KMS-11 (cell line): ENCODE results near the gene FANCI.

Experiments
- H2AFZ ChIP-seq: fragments of 200-600 bp; sonication (generic); 2 replicates; pipeline ENCODE4 v1.6.1; 2016; ENCODE audit warnings: antibody characterized with exemption, mixed run types, low read depth
- H3K27ac ChIP-seq: fragments of 200-600 bp; sonication (generic); 2 replicates; pipeline ENCODE4 v1.6.1; 2016; ENCODE audit warnings: mild to moderate bottlenecking, mixed run types
- H3K27me3 ChIP-seq: fragments of 200-600 bp; sonication (generic); 2 replicates; pipeline ENCODE4 v1.6.1; 2017; ENCODE audit warnings: mild to moderate bottlenecking, low read depth, mixed run types, moderate library complexity; ENCODE audit not compliant: insufficient read depth
- H3K36me3 ChIP-seq: fragments of 200-600 bp; sonication (generic); 2 replicates; pipeline ENCODE4 v1.6.1; 2017; ENCODE audit warnings: mild to moderate bottlenecking, mixed run types; ENCODE audit not compliant: insufficient read depth
- H3K4me1 ChIP-seq: fragments of 200-600 bp; sonication (generic); 2 replicates; pipeline ENCODE4 v1.6.1; 2016; ENCODE audit warnings: mild to moderate bottlenecking, low read depth, mixed run types; ENCODE audit not compliant: poor library complexity, severe bottlenecking
- H3K4me2 ChIP-seq: fragments of 200-600 bp; sonication (generic); 2 replicates; pipeline ENCODE4 v1.7.0; 2016; ENCODE audit warnings: mild to moderate bottlenecking, mixed run types
- H3K4me3 ChIP-seq: fragments of 200-600 bp; sonication (generic); IDR thresholded peaks from 2 replicates; pipeline ENCODE4 v1.6.1; 2017; ENCODE audit warnings: low read depth, low read length, mixed read lengths; ENCODE audit not compliant: insufficient read depth
- H3K79me2 ChIP-seq: fragments of 200-600 bp; sonication (generic); 2 replicates; pipeline ENCODE4 v1.6.1; 2016; ENCODE audit warnings: low read depth, mixed run types; ENCODE audit not compliant: insufficient read depth
- H3K9ac ChIP-seq: fragments of 200-600 bp; sonication (generic); 2 replicates; pipeline ENCODE4 v1.6.1; 2016; ENCODE audit warnings: mild to moderate bottlenecking, mixed run types
- H4K20me1 ChIP-seq: fragments of 200-600 bp; sonication (generic); 2 replicates; pipeline ENCODE4 v1.6.1; 2016; ENCODE audit warnings: mild to moderate bottlenecking, mixed run types; ENCODE audit not compliant: insufficient read depth
- TF ChIP-seq, protein P1 (sequence below): fragments of 200-600 bp; sonication (generic); conservative IDR thresholded peaks from 2 replicates; pipeline ENCODE4 v1.6.1; 2017; ENCODE audit warnings: low read depth, mild to moderate bottlenecking, antibody characterized with exemption, low read length, moderate library complexity, mixed read lengths

FANCI gene

DNA sequence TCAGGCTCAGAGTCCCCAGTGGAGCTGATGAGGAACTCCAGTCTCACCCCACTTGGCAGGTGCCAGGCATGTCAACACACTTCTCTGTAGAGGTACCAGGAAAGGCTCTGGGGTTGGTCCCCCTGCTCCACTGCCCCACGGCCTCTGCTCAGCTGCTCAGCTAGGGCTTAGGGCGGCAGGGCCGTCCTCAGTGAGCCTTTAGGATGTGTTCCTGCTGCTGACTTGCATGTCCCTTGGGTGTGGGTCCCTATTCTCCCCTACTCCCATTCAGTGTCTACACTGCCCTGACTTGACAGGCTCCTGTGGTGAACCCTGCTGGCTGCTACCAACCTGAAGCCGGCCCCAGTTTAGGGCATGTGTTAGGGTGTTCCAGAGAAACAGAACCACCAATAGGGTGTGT, 108.7 kb downstream of the FANCI start:
- H3K27ac ChIP-seq = no peak overlapping the region
- H4K20me1 ChIP-seq = no peaks in the 10 kb centered on the region
- H3K4me1 ChIP-seq = peaks cover 15% of the 10 kb centered on the region
- TF ChIP-seq, protein P1, sequence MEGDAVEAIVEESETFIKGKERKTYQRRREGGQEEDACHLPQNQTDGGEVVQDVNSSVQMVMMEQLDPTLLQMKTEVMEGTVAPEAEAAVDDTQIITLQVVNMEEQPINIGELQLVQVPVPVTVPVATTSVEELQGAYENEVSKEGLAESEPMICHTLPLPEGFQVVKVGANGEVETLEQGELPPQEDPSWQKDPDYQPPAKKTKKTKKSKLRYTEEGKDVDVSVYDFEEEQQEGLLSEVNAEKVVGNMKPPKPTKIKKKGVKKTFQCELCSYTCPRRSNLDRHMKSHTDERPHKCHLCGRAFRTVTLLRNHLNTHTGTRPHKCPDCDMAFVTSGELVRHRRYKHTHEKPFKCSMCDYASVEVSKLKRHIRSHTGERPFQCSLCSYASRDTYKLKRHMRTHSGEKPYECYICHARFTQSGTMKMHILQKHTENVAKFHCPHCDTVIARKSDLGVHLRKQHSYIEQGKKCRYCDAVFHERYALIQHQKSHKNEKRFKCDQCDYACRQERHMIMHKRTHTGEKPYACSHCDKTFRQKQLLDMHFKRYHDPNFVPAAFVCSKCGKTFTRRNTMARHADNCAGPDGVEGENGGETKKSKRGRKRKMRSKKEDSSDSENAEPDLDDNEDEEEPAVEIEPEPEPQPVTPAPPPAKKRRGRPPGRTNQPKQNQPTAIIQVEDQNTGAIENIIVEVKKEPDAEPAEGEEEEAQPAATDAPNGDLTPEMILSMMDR = no peak
- no peaks in the 10 kb centered on the region for H3K79me2 ChIP-seq
- no peak overlapping the region for H3K9ac ChIP-seq
- H3K27me3 ChIP-seq = peaks cover 16% of the 10 kb centered on the region
- no peak overlapping the region for H2AFZ ChIP-seq
- no peaks in the 10 kb centered on the region for H3K36me3 ChIP-seq
- H3K4me3 ChIP-seq = no peak overlapping the region
- no peak overlapping the region for H3K4me2 ChIP-seq

DNA sequence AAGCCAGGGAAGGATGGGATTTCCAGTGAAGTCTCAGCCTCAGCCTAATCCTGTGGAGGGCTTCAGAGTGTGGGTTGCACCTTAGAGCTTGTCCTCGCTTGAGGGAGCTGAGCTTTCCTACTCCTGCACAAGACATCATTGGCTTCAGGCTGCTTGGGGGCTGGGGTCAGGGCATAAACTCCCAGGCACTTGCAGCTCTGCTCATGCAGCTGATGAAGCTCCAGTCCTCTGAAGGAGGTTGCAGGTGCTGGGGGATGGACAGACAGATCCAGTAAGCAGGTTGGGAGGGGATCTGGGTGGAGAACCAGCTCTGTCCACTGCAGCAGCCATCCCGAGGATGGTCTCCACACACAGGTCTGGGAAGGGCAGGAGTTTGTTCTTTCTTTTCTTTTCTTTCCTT, 110.2 kb downstream of the FANCI start:
- no peaks in the 10 kb centered on the region for H3K36me3 ChIP-seq
- H4K20me1 ChIP-seq = no peaks in the 10 kb centered on the region
- no peak overlapping the region for H3K9ac ChIP-seq
- TF ChIP-seq, protein P1 = no peak
- H3K27ac ChIP-seq = no peak overlapping the region
- H3K4me3 ChIP-seq = no peak overlapping the region
- H3K27me3 ChIP-seq = peaks cover 26% of the 10 kb centered on the region
- peaks cover 9% of the 10 kb centered on the region for H3K4me1 ChIP-seq
- H3K4me2 ChIP-seq = no peak overlapping the region
- H3K79me2 ChIP-seq = no peaks in the 10 kb centered on the region
- no peak overlapping the region for H2AFZ ChIP-seq

- Histone ChIP-seq H2AFZ (no peak overlapping the region), H3K27ac (no peak overlapping the region), H3K4me1 (peaks cover 5% of the 10 kb centered on the region), H3K27me3 (peaks cover 52% of the 10 kb centered on the region), H3K4me3 (no peak overlapping the region), H3K79me2 (no peaks in the 10 kb centered on the region), H4K20me1 (no peaks in the 10 kb centered on the region), H3K9ac (no peak overlapping the region), H3K4me2 (no peak overlapping the region), H3K36me3 (no peaks in the 10 kb centered on the region)
- TF ChIP-seq, protein P1 = peak; percentile 63
Measured at GRCh38 chr15:89356634-89357298, 113.0 kb downstream of the FANCI start.

- no peak overlapping the region for H3K9ac ChIP-seq
- H2AFZ ChIP-seq = peak overlapping the region; percentile 83
- H3K27me3 ChIP-seq = peaks cover 67% of the 10 kb centered on the region
Measured at GRCh38 chr15:89358435-89358754, 114.6 kb downstream of the FANCI start.

More at GRCh38 chr15:89358435-89358754, 114.6 kb downstream of the FANCI start:
- Histone ChIP-seq H3K79me2 (no peaks in the 10 kb centered on the region), H3K4me3 (no peak overlapping the region), H3K27ac (no peak overlapping the region), H4K20me1 (no peaks in the 10 kb centered on the region), H3K4me1 (peaks cover 5% of the 10 kb centered on the region), H3K4me2 (peak overlapping the region; percentile 30; the same call in 1 of the 2 replicates), H3K36me3 (no peaks in the 10 kb centered on the region)
- TF ChIP-seq, protein P1 = no peak
